T-cell (primary cell): ENCODE results near the gene SEC14L2. TPM values are rescaled to one million over a fixed set of nuclear protein-coding genes. Genes with fewer than 3 reads are reported as not detected.

ENCODE experiments used
- ATAC-seq, 4 experiments: fragments of 200-7000 bp in 3 of 4; fragments of 150-1000 bp in 1 of 4; cut with Tn5 transposase; replicated peaks in 1 of 4; 1 replicate in 3 of 4; 2 replicates in 1 of 4; pipeline ENCODE4 v1.10.0; 2021; ENCODE audit warnings: moderate library complexity in 3 of 4, mild to moderate bottlenecking in 2 of 4, moderate number of reproducible peaks in 1 of 4
- CTCF ChIA-PET, 2 donors: fragments of 300-600 bp; sonication (Branson Sonifier 250); formaldehyde crosslinking; loops; one replicate each; lab custom pipeline; 2022; ENCODE audit warnings: antibody characterized with exemption in 2 of 2; lab: Charles Lee
- POLR2A ChIA-PET, 2 donors: fragments of 300-600 bp; sonication (Branson Sonifier 250); formaldehyde crosslinking; loops; one replicate each; lab custom pipeline; 2022; ENCODE audit warnings: antibody characterized with exemption in 2 of 2; lab: Charles Lee
- DNase-seq, 35 experiments: peaks; one replicate each; pipeline versions ENCODE4 v3.0.0 to v3.0.0-alpha.2; 2013 to 2023
- H3K27ac ChIP-seq: one replicate; pipeline ENCODE4 v1.5.1; 2013; ENCODE audit warnings: low read length
- H3K27me3 ChIP-seq, 2 experiments: replicated peaks in 1 of 2; 1 replicate in 1 of 2; 2 replicates in 1 of 2; pipeline versions ENCODE4 v1.6.1 to v1.7.0; 2013; ENCODE audit warnings: low read length in 1 of 2, mixed read lengths in 1 of 2; ENCODE audit not compliant: control insufficient read depth in 2 of 2, insufficient read depth in 2 of 2; ENCODE audit errors: extremely low read depth in 1 of 2
- H3K36me3 ChIP-seq, 2 donors: 1 replicate in 1 of 2; 2 replicates in 1 of 2; pipeline versions ENCODE4 v1.6.1 to v1.7.0; 2013; ENCODE audit warnings: low read length in 1 of 2; ENCODE audit not compliant: control insufficient read depth in 2 of 2, insufficient read depth in 1 of 2; ENCODE audit errors: extremely low read depth in 1 of 2
- H3K4me1 ChIP-seq, 2 experiments: 1 replicate in 1 of 2; 2 replicates in 1 of 2; pipeline versions ENCODE4 v1.6.1 to v1.7.0; 2013; ENCODE audit warnings: low read length in 2 of 2, mixed read lengths in 1 of 2; ENCODE audit not compliant: insufficient read depth in 2 of 2, control insufficient read depth in 1 of 2; ENCODE audit errors: extremely low read depth in 1 of 2
- H3K4me3 ChIP-seq, 2 donors: 1 replicate in 1 of 2; 2 replicates in 1 of 2; pipeline versions ENCODE4 v1.5.1 to v1.7.0; 2013; ENCODE audit warnings: mild to moderate bottlenecking in 2 of 2, low read length in 1 of 2, moderate library complexity in 1 of 2; ENCODE audit not compliant: control insufficient read depth in 1 of 2; ENCODE audit errors: extremely low read depth in 1 of 2
- H3K9me3 ChIP-seq: 2 replicates; pipeline ENCODE4 v1.7.0; 2013
- H3K27ac Mint-ChIP-seq, 2 donors: one replicate each; pipeline ENCODE4 v1.8.0; 2020 to 2021; ENCODE audit warnings: mild to moderate bottlenecking in 2 of 2, mixed read lengths in 2 of 2
- H3K27me3 Mint-ChIP-seq, 2 donors: one replicate each; pipeline ENCODE4 v1.8.0; 2021 to 2022; ENCODE audit warnings: mixed read lengths in 2 of 2
- H3K36me3 Mint-ChIP-seq: one replicate; pipeline ENCODE4 v1.8.0; 2021; ENCODE audit warnings: mixed read lengths
- H3K4me1 Mint-ChIP-seq, 3 donors: one replicate each; pipeline ENCODE4 v1.8.0; 2020 to 2022; ENCODE audit warnings: mixed read lengths in 3 of 3, mild to moderate bottlenecking in 1 of 3
- H3K4me3 Mint-ChIP-seq, 3 donors: one replicate each; pipeline ENCODE4 v1.8.0; 2020 to 2022; ENCODE audit warnings: mild to moderate bottlenecking in 3 of 3, mixed read lengths in 3 of 3, moderate library complexity in 3 of 3
- H3K9me3 Mint-ChIP-seq, 3 donors: one replicate each; pipeline ENCODE4 v1.8.0; 2020 to 2022; ENCODE audit warnings: mixed read lengths in 3 of 3
- WGBS: methylation state at CpG from one replicate; pipeline ENCODE4 v1.1.5; 2013; ENCODE audit warnings: missing lambda C conversion rate; ENCODE audit not compliant: insufficient coverage; 5-methylcytosine and 5-hydroxymethylcytosine counted together
- total RNA-seq, 35 experiments: library from RNA in 6 of 35; stranded (reverse) in 6 of 35; fragments of 120-200 nt in 1 of 35; gene quantifications; one replicate each; pipeline versions ENCODE4 v1.2.1 to v1.2.4 and lab custom pipeline; 2013 to 2026

Gene SEC14L2
- total RNA-seq, 5 donors from 2014 or later (not counting 1 experiment from before 2014, with no cell fraction given), result 10.9 to 87.9 (median 15.8) TPM

GRCh38 chr22:30371981-30372380 lies 24.8 kb upstream of the SEC14L2 start:
- H3K4me3 Mint-ChIP-seq, result no peak overlapping the region
- Histone ChIP-seq H3K4me3 (no peak overlapping the region), H3K9me3 (no peaks in the 10 kb centered on the region), H3K4me1 (no peaks in the 10 kb centered on the region), H3K27me3 (no peaks in the 10 kb centered on the region), H3K27ac (no peak overlapping the region), H3K36me3 (no peaks in the 10 kb centered on the region)
- H3K36me3 Mint-ChIP-seq, result no peaks in the 10 kb centered on the region
- H3K4me1 Mint-ChIP-seq, result no peaks in the 10 kb centered on the region
- DNase-seq (no peak), ATAC-seq (no peak)
- POLR2A ChIA-PET, result no interaction called here
- H3K27me3 Mint-ChIP-seq, result no peaks in the 10 kb centered on the region
- CTCF ChIA-PET, result interaction anchor here in 1 of 2 donors (0.5 kb wide), 1 partner anchor 50 kb away, joined by 5 read pairs; no protein-coding TSS in a partner anchor
- no peak overlapping the region for H3K27ac Mint-ChIP-seq
- H3K9me3 Mint-ChIP-seq, result no peaks in the 10 kb centered on the region
- 93% methylated on average over 13 of the region's 13 CpGs for WGBS

GRCh38 chr22:30372915-30373314 lies 23.9 kb upstream of the SEC14L2 start:
- Histone ChIP-seq H3K27me3 (no peaks in the 10 kb centered on the region), H3K9me3 (no peaks in the 10 kb centered on the region), H3K36me3 (no peaks in the 10 kb centered on the region), H3K4me1 (no peaks in the 10 kb centered on the region), H3K4me3 (no peak overlapping the region), H3K27ac (no peak overlapping the region)
- Mint-ChIP-seq H3K36me3 (no peaks in the 10 kb centered on the region), H3K9me3 (no peaks in the 10 kb centered on the region), H3K27me3 (no peaks in the 10 kb centered on the region), H3K4me3 (no peak overlapping the region), H3K27ac (no peak overlapping the region), H3K4me1 (no peaks in the 10 kb centered on the region)
- CTCF ChIA-PET, result no interaction called here
- ATAC-seq, result no peak
- no peak for DNase-seq
- 94% methylated on average over 5 of the region's 8 CpGs for WGBS
- POLR2A ChIA-PET, result no interaction called here

GRCh38 chr22:30373331-30374325 lies 23.2 kb upstream of the SEC14L2 start:
- H3K4me3 ChIP-seq, result no peak overlapping the region
- POLR2A ChIA-PET, result no interaction called here
- H3K9me3 ChIP-seq, result no peaks in the 10 kb centered on the region
- no peaks in the 10 kb centered on the region for H3K27me3 ChIP-seq
- DNase-seq (no peak), ATAC-seq (no peak)
- H3K27ac ChIP-seq, result no peak overlapping the region
- H3K4me1 ChIP-seq, result no peaks in the 10 kb centered on the region
- CTCF ChIA-PET, result no interaction called here
- no peak overlapping the region for H3K27ac Mint-ChIP-seq
- H3K4me3 Mint-ChIP-seq, result no peak overlapping the region
- no peaks in the 10 kb centered on the region for H3K36me3 Mint-ChIP-seq
- H3K4me1 Mint-ChIP-seq, result no peaks in the 10 kb centered on the region
- no peaks in the 10 kb centered on the region for H3K27me3 Mint-ChIP-seq
- WGBS, result 90% methylated on average over 33 of the region's 33 CpGs
- no peaks in the 10 kb centered on the region for H3K36me3 ChIP-seq
- H3K9me3 Mint-ChIP-seq, result no peaks in the 10 kb centered on the region

- H3K4me1 ChIP-seq, result no peaks in the 10 kb centered on the region
- 92% methylated on average over 13 of the region's 13 CpGs for WGBS
- no peaks in the 10 kb centered on the region for H3K9me3 ChIP-seq
- DNase-seq, result no peak
- Mint-ChIP-seq H3K9me3 (no peaks in the 10 kb centered on the region), H3K4me3 (no peak overlapping the region), H3K27ac (no peak overlapping the region), H3K27me3 (no peaks in the 10 kb centered on the region), H3K36me3 (no peaks in the 10 kb centered on the region), H3K4me1 (no peaks in the 10 kb centered on the region)
- POLR2A ChIA-PET, result interaction anchor here (0.5 kb wide), 2 partner anchors 18 to 49 kb away, joined by 3 to 8 read pairs; no protein-coding TSS in a partner anchor
- H3K27me3 ChIP-seq, result no peaks in the 10 kb centered on the region
- no peak for ATAC-seq
- CTCF ChIA-PET, result interaction anchor here in 1 of 2 donors (1.2 kb wide), 1 partner anchor 16 kb away, joined by 3 read pairs; no protein-coding TSS in a partner anchor
- H3K36me3 ChIP-seq, result no peaks in the 10 kb centered on the region
- no peak overlapping the region for H3K27ac ChIP-seq
- no peak overlapping the region for H3K4me3 ChIP-seq
Measured at GRCh38 chr22:30375312-30375849, 21.4 kb upstream of the SEC14L2 start.

GRCh38 chr22:30380011-30380410 lies 16.8 kb upstream of the SEC14L2 start:
- Histone ChIP-seq H3K4me1 (no peaks in the 10 kb centered on the region), H3K36me3 (no peaks in the 10 kb centered on the region)
- 96% methylated on average over 18 of the region's 20 CpGs for WGBS

GRCh38 chr22:30381264-30381663 lies 15.6 kb upstream of the SEC14L2 start:
- no peaks in the 10 kb centered on the region for H3K9me3 ChIP-seq
- Mint-ChIP-seq H3K27ac (no peak overlapping the region), H3K27me3 (no peaks in the 10 kb centered on the region), H3K4me1 (peaks cover 3% of the 10 kb centered on the region in 3 donors), H3K9me3 (no peaks in the 10 kb centered on the region), H3K4me3 (no peak overlapping the region), H3K36me3 (no peaks in the 10 kb centered on the region)
- H3K4me3 ChIP-seq, result no peak overlapping the region
- DNase-seq, result no peak
- H3K36me3 ChIP-seq, result no peaks in the 10 kb centered on the region
- peaks cover 0 to 4% of the 10 kb centered on the region in 2 experiments for H3K27me3 ChIP-seq
- 66% methylated on average over 10 of the region's 12 CpGs for WGBS
- CTCF ChIA-PET, result interaction anchor here in 1 of 2 donors (2.1 kb wide), 1 partner anchor 93 kb away, joined by 9 read pairs; no protein-coding TSS in a partner anchor
- H3K27ac ChIP-seq, result no peak overlapping the region
- ATAC-seq, result peak in 1 of 4 experiments; percentile 39
- H3K4me1 ChIP-seq, result peaks cover 0 to 3% of the 10 kb centered on the region in 2 experiments
- POLR2A ChIA-PET, result no interaction called here

More at GRCh38 chr22:30380011-30380410, 16.8 kb upstream of the SEC14L2 start:
- H3K36me3 Mint-ChIP-seq, result no peaks in the 10 kb centered on the region
- H3K9me3 ChIP-seq, result no peaks in the 10 kb centered on the region
- DNase-seq, result no peak
- no peak overlapping the region for H3K4me3 Mint-ChIP-seq
- no peak overlapping the region for H3K27ac ChIP-seq
- H3K27me3 Mint-ChIP-seq, result no peaks in the 10 kb centered on the region
- no peaks in the 10 kb centered on the region for H3K9me3 Mint-ChIP-seq
- H3K27me3 ChIP-seq, result peaks cover 0 to 4% of the 10 kb centered on the region in 2 experiments
- no peak overlapping the region for H3K27ac Mint-ChIP-seq
- ATAC-seq, result no peak
- CTCF ChIA-PET, result no interaction called here
- H3K4me1 Mint-ChIP-seq, result no peaks in the 10 kb centered on the region
- no peak overlapping the region for H3K4me3 ChIP-seq
- POLR2A ChIA-PET, result interaction anchor here in 1 of 2 donors (0.6 kb wide), 1 partner anchor 20 kb away, joined by 8 read pairs; no protein-coding TSS in a partner anchor
